SK-N-MC (cell line): Measurements from ENCODE around the gene STMN1.

Experiments
- DNase-seq: peaks from one replicate; pipeline ENCODE4 v3.0.0-alpha.2; 2011; ENCODE audit warnings: low read depth, low spot score
- H3K27ac ChIP-seq: fragments of 200-600 bp; sonication (generic); 2 replicates; pipeline ENCODE4 v1.5.1; 2016; ENCODE audit warnings: mixed run types
- H3K36me3 ChIP-seq: fragments of 200-600 bp; sonication (generic); 2 replicates; pipeline ENCODE4 v1.6.1; 2017; ENCODE audit warnings: antibody characterized with exemption, low read length, mixed read lengths; ENCODE audit not compliant: insufficient read depth
- H3K4me3 ChIP-seq: fragments of 200-600 bp; sonication (generic); 2 replicates; pipeline ENCODE4 v1.5.1; 2016
- H3K9ac ChIP-seq: fragments of 200-600 bp; sonication (generic); 2 replicates; pipeline ENCODE4 v1.8.0; 2017; ENCODE audit warnings: mixed run types, mixed read lengths; ENCODE audit not compliant: insufficient read length
- H3K9me3 ChIP-seq: fragments of 200-600 bp; sonication (generic); 2 replicates; pipeline ENCODE4 v1.6.1; 2017; ENCODE audit warnings: low read depth, mild to moderate bottlenecking, antibody characterized with exemption, low read length, moderate library complexity, mixed read lengths
- EZH2 ChIP-seq: fragments of 200-600 bp; sonication (generic); IDR thresholded peaks from one replicate; pipeline ENCODE4 v1.6.1; 2017; ENCODE audit warnings: antibody characterized with exemption
- FOXP2 ChIP-seq: optimal IDR thresholded peaks from 2 replicates; pipeline ENCODE3; 2011; ENCODE audit warnings: mild to moderate bottlenecking, moderate library complexity; ENCODE audit not compliant: insufficient read depth; ENCODE audit errors: extremely low read length, control extremely low read depth
- POLR2AphosphoS5 ChIP-seq: IDR thresholded peaks from 2 replicates; pipeline ENCODE4 v1.6.1; 2012; ENCODE audit warnings: mild to moderate bottlenecking, low read depth, low read length, borderline replicate concordance

STMN1 gene

DNA sequence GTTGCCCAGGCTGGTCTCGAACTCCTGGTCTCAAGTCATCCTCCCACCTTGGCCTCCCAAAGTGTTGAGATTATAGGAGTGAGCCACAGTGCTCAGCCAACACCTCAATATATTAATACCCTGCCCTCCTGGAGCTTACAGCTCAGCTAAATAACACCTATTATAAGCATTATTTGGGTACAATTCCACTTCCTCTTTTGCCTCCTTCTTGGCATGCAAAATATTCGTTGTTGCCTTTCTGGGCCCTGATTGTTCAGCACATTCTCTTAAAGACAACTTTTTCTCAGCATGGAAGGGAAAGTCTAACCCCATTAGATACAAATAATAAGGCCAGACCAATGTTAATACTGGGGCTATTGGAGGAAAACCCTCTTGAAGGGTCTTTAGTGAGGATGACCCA lies 33.5 kb downstream of the STMN1 start:
- TF ChIP-seq EZH2 (no peak), POLR2AphosphoS5 (no peak), FOXP2 (no peak)
- no peak for DNase-seq
- no peak overlapping the region for H3K4me3 ChIP-seq
- H3K9me3 ChIP-seq: no peaks in the 10 kb centered on the region
- no peak overlapping the region for H3K9ac ChIP-seq
- H3K36me3 ChIP-seq: no peaks in the 10 kb centered on the region
- no peak overlapping the region for H3K27ac ChIP-seq

DNA sequence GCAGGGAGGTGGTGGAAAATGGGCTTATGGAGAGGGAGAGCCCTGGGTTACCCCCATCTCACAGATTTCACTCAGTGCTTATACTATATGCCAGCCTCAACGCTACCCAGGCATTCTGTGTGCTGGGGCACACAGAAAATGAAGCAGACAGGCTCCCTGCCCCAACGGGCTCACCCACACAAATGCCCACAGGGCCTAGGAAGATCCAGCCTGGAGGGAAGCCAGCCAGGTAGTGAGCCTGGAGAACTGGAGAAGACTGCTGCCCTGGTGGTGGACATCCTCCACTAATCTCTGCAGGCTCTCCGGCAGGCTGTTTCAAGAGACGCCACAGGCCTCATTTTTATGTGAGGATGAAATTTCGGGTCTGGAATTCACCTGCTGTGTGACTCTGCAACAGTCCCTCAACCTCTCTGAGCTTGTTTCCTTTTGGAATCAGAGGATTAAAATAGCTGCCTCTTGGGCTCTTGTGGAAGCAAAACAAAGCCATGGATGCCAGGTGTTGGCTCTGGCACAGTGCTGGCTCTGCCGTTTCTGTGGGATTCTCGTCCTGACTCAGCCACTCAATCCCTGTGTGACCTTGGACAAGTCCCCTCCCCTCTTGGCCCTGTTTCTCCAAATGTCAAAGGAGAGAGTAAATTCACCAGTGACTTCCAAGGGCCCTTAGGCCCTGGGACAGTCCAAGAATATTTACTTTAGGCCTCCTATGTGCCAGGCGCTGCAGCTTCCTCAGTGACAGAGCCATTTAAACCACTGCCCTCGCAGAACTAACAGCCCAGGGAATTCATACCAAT lies 34.3 kb downstream of the STMN1 start:
- TF ChIP-seq FOXP2 (no peak), POLR2AphosphoS5 (no peak), EZH2 (no peak)
- Histone ChIP-seq H3K9ac (no peak overlapping the region), H3K4me3 (no peak overlapping the region), H3K27ac (no peak overlapping the region), H3K9me3 (no peaks in the 10 kb centered on the region), H3K36me3 (no peaks in the 10 kb centered on the region)
- no peak for DNase-seq

DNA sequence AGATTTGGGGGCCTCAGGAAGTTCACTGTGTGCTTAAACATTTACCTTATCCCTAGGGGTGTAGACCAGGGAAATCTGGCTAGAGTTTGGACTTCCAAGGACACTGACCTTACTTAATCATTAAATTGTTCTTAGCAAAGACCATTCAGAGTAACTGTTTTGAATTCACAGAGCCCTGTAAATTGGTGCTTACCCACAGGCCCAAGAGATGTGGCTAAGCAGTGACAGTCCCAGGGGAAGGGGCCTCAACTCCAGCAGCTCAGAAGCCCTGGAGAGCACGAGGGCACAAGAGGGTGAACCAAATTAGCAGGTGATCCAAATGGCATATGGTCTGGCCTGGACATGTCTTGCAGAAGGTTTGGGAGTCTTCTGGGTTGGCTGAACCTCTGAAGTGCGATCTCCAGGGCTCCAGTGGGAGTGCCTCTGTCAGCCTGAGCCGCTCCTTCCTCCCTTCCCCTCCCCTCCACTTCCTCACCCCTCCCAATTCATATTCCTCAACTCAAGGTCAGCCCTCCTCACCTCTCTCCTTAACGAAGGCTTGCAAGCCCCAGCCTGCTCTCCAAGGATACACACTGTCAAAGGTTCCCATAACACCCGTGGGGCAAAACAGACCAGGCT lies 35.0 kb downstream of the STMN1 start:
- H3K27ac ChIP-seq: no peak overlapping the region
- no peak for DNase-seq
- TF ChIP-seq POLR2AphosphoS5 (no peak), EZH2 (no peak), FOXP2 (no peak)
- H3K4me3 ChIP-seq: no peak overlapping the region
- no peak overlapping the region for H3K9ac ChIP-seq
- no peaks in the 10 kb centered on the region for H3K9me3 ChIP-seq
- no peaks in the 10 kb centered on the region for H3K36me3 ChIP-seq

DNA sequence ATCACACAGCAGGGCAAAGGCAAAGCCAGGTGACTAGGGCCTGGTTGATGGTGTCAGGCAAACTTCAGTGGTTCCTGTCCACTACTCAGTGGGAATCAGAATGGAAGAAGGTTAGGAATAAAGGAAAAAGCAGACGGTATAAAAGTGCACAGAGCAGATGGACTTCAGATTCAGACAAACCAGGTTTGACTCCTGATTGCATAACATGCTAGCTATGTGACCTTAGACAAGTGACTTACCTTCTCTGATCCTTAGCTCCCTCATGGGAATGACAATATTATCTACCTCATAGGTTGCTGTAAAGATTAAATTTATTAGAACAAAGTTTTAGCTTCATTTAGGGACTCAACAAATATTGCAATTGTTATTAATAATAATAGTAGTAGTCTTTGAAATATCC lies 35.6 kb downstream of the STMN1 start:
- no peak overlapping the region for H3K9ac ChIP-seq
- DNase-seq: no peak
- H3K36me3 ChIP-seq: no peaks in the 10 kb centered on the region
- H3K27ac ChIP-seq: no peak overlapping the region
- no peak overlapping the region for H3K4me3 ChIP-seq
- no peaks in the 10 kb centered on the region for H3K9me3 ChIP-seq
- no peak for TF ChIP-seq FOXP2
- TF ChIP-seq EZH2: no peak
- no peak for TF ChIP-seq POLR2AphosphoS5

DNA sequence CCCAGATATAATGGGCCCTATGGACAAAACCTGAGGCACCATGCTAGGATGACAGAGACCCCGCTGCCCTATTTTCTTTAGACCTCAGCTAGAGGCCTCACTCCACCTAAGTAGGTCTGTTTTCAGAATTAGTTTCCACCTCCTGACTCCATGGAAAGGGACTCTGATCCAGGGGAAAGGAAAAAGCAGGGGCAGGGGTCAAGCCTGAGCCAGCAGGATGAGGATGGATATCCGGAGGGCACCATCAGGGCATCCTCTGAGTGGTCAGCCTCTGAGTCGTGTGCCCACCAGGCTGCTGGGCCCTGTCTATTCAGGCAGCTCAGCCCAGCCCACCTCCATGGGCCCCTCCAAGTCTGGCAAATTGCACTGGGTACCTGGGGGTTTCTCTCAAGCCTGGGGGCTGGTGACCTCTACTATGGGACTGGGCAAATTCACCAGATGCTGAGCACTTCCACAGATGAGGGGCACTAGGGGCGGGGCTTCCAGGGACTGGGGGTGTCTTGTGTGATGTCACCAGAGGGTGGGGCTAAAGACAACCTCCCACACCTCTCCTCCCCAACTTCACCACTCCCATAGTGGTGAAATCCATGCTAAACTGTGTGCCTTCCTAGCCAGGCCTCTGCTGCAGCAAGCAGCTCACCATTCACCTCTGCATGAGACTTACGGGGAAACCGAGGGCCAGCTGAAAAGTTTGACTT lies 36.2 kb downstream of the STMN1 start:
- DNase-seq: no peak
- H3K27ac ChIP-seq: no peak overlapping the region
- H3K4me3 ChIP-seq: no peak overlapping the region
- H3K36me3 ChIP-seq: no peaks in the 10 kb centered on the region
- TF ChIP-seq EZH2: no peak
- TF ChIP-seq FOXP2: no peak
- no peak for TF ChIP-seq POLR2AphosphoS5
- no peak overlapping the region for H3K9ac ChIP-seq
- no peaks in the 10 kb centered on the region for H3K9me3 ChIP-seq

DNA sequence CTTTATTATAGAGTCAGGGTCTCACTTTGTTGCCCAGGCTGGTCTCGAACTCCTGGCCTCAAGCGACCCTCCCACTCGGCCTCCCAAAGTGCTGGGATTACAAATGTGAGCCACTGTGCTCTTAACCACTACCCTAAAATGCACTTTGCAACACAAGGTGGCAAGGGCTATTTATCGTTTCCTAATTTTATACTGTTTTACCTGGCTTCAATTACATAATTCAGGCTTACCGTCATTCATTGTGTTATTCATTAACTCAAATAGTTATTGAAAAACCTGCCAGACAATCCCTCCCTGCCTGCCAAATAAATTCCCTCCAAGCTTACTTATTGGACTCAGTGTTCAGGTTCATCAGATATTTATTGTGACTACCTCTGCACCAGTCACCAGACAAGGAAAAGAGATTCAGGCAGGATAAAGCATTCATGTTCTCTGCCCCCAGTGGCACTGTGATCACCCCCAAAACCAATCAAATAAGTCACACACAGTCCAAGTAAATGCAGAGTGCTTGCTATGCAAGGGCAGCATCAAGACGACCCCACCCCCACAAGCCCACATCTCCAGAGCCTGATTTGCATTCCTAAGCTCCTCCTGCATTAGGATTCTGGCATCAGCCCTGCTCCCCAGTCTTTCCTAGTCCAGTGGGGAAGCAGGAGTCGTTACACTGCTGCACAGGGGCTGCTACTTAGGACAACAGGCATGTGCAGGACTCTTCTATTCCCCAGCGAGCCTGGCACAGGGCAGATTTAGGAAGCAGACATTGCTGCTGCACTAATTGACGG lies 38.8 kb downstream of the STMN1 start:
- Histone ChIP-seq H3K27ac (no peak overlapping the region), H3K9ac (no peak overlapping the region)

DNA sequence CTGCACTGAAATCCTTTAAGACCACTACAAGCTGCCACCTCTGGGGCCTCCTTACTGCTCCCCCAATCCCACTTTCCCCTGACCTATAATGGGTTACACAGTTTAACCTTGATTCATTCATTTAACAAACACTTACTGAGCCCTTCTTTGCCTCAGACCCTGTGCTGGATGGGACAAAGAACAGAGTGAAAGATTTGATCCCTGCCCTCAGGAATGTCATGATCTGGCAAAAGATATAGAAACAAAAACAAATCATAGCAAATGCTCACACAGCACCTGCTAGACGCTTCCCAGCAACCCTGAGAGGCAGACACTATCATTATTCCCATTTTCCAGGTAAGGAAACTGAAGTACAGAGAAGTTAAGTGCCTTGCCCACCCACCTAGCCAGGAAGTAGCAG lies 39.9 kb downstream of the STMN1 start:
- no peak for DNase-seq
- Histone ChIP-seq H3K9me3 (no peaks in the 10 kb centered on the region), H3K4me3 (no peak overlapping the region)

More for the DNA sequence above, 38.8 kb downstream of the STMN1 start:
- no peak for DNase-seq
- no peaks in the 10 kb centered on the region for H3K36me3 ChIP-seq
- no peak for TF ChIP-seq POLR2AphosphoS5
- no peak for TF ChIP-seq EZH2
- TF ChIP-seq FOXP2: no peak
- H3K9me3 ChIP-seq: no peaks in the 10 kb centered on the region
- no peak overlapping the region for H3K4me3 ChIP-seq

DNA sequence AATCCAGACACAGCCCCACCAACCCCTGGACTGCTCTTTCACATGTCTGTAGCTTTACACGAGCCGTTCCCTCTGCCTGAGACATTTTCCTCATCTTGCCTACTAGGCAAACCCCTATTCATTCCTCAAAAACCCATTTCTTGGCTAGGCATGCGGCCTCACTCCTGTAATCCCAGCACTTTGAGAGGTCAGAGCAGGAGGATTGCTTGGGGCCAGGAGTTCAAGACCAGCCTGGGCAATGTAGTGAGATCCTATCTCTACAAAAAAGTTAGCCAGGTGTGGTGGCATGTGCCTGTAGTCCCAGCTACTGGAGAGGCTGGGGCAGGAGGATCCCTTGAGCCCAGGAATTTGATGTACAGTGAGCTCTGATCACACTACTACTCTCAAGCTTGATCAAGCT lies 41.8 kb downstream of the STMN1 start:
- Histone ChIP-seq H3K27ac (no peak overlapping the region), H3K9ac (no peak overlapping the region), H3K9me3 (no peaks in the 10 kb centered on the region), H3K36me3 (no peaks in the 10 kb centered on the region), H3K4me3 (no peak overlapping the region)
- TF ChIP-seq FOXP2 (no peak), EZH2 (no peak), POLR2AphosphoS5 (no peak)
- no peak for DNase-seq

More for the DNA sequence above, 39.9 kb downstream of the STMN1 start:
- Histone ChIP-seq H3K27ac (no peak overlapping the region), H3K9ac (no peak overlapping the region), H3K36me3 (no peaks in the 10 kb centered on the region)
- no peak for TF ChIP-seq POLR2AphosphoS5
- TF ChIP-seq FOXP2: no peak
- no peak for TF ChIP-seq EZH2
